ENCODE results near the gene OR2S2.
"Not testable (repeated sequence)": the region's sequence is repeated elsewhere in the genome, so short reads cannot be mapped to it uniquely, and the experiment has no call there.

Gene OR2S2

GRCh38 chr9:35998333-35998732, 40.4 kb upstream of the OR2S2 start:
- Histone ChIP-seq H4K91ac (ENCODE audit: low read length) (no peak overlapping the region), H3K27me3 (ENCODE audit: control insufficient read depth in 1 of 2, insufficient read depth in 1 of 2, low read length in 2 of 2) (peaks cover 4 to 7% of the 10 kb centered on the region in 2 experiments), H3K9ac (ENCODE audit: low read length) (no peak overlapping the region), H3K27ac (ENCODE audit: low read length, poor library complexity, severe bottlenecking) (no peak overlapping the region), H3K4me2 (ENCODE audit: low read length, poor library complexity, severe bottlenecking) (no peak overlapping the region), H3K4me1 (ENCODE audit: control insufficient read depth, insufficient read depth, low read depth, low read length) (peaks cover 3% of the 10 kb centered on the region), H2AFZ (ENCODE audit: low read depth, low read length) (no peak overlapping the region), H4K8ac (ENCODE audit: low read length) (no peak overlapping the region), H2BK15ac (ENCODE audit: low read depth, poor library complexity, severe bottlenecking) (no peak overlapping the region), H2AK5ac (ENCODE audit: low read length, severe bottlenecking) (no peak overlapping the region), H3K18ac (ENCODE audit: low read depth in 1 of 2, low read length in 2 of 2) (no peak overlapping the region), H3K9me3 (ENCODE audit: control insufficient read depth, low read length) (peaks cover 11% of the 10 kb centered on the region), H3K23ac (ENCODE audit: low read length in 2 of 2) (no peak overlapping the region), H3K4ac (ENCODE audit: low read depth in 1 of 2, low read length in 2 of 2) (no peak overlapping the region), H2BK5ac (ENCODE audit: low read depth, low read length, poor library complexity, severe bottlenecking) (no peak overlapping the region), H3K79me1 (replicated peaks; ENCODE audit: low read length, poor library complexity, severe bottlenecking) (no peaks in the 10 kb centered on the region), H2BK120ac (ENCODE audit: low read depth, low read length) (no peak overlapping the region), H3K4me3 (ENCODE audit: insufficient read depth in 1 of 2, low read depth in 1 of 2, low read length in 2 of 2) (no peak overlapping the region), H2BK12ac (ENCODE audit: low read length in 2 of 2) (no peak overlapping the region), H3K14ac (ENCODE audit: low read length in 2 of 2) (no peak overlapping the region), H3K36me3 (ENCODE audit: control insufficient read depth in 1 of 2, insufficient read depth in 2 of 2, low read depth in 1 of 2, low read length in 2 of 2) (no peaks in the 10 kb centered on the region)
- no peak for DNase-seq
- WGBS: 100% methylated on average over 1 of the region's 1 CpG

- H2AFZ ChIP-seq (ENCODE audit: low read depth, low read length); H2BK120ac ChIP-seq (ENCODE audit: low read depth, low read length); H3K4ac ChIP-seq (ENCODE audit: low read depth in 1 of 2, low read length in 2 of 2); H2BK12ac ChIP-seq (ENCODE audit: low read length in 2 of 2); H3K4me2 ChIP-seq (ENCODE audit: low read length, poor library complexity, severe bottlenecking); H4K8ac ChIP-seq (ENCODE audit: low read length); H2AK5ac ChIP-seq (ENCODE audit: low read length, severe bottlenecking); H3K79me1 ChIP-seq (replicated peaks; ENCODE audit: low read length, poor library complexity, severe bottlenecking); H2BK5ac ChIP-seq (ENCODE audit: low read depth, low read length, poor library complexity, severe bottlenecking); H4K91ac ChIP-seq (ENCODE audit: low read length); H3K36me3 ChIP-seq (ENCODE audit: control insufficient read depth in 1 of 2, insufficient read depth in 2 of 2, low read depth in 1 of 2, low read length in 2 of 2); H3K23ac ChIP-seq (ENCODE audit: low read length in 2 of 2); H3K27me3 ChIP-seq (ENCODE audit: control insufficient read depth in 1 of 2, insufficient read depth in 1 of 2, low read length in 2 of 2); DNase-seq; H3K4me1 ChIP-seq (ENCODE audit: control insufficient read depth, insufficient read depth, low read depth, low read length); H2BK15ac ChIP-seq (ENCODE audit: low read depth, poor library complexity, severe bottlenecking); H3K14ac ChIP-seq (ENCODE audit: low read length in 2 of 2); H3K27ac ChIP-seq (ENCODE audit: low read length, poor library complexity, severe bottlenecking); H3K18ac ChIP-seq (ENCODE audit: low read depth in 1 of 2, low read length in 2 of 2): not testable (repeated sequence)
- Histone ChIP-seq H3K9me3 (ENCODE audit: control insufficient read depth, low read length) (peaks cover 11% of the 10 kb centered on the region), H3K9ac (ENCODE audit: low read length) (peak overlapping the region; percentile 30), H3K4me3 (ENCODE audit: insufficient read depth in 1 of 2, low read depth in 1 of 2, low read length in 2 of 2) (peak overlapping the region in 1 of 2 experiments; percentile 29)
- whole genome bisulfite sequencing: 86% methylated on average over 4 of the region's 4 CpGs
These were observed 39.1 kb upstream of the OR2S2 start for GRCh38 chr9:35997016-35997415.

- H3K18ac ChIP-seq (ENCODE audit: low read depth in 1 of 2, low read length in 2 of 2): no peak overlapping the region
- H3K4me1 ChIP-seq (ENCODE audit: control insufficient read depth, insufficient read depth, low read depth, low read length): peaks cover 3% of the 10 kb centered on the region
- H2AK5ac ChIP-seq (ENCODE audit: low read length, severe bottlenecking): no peak overlapping the region
- no peak overlapping the region for H4K8ac ChIP-seq (ENCODE audit: low read length)
- H3K4ac ChIP-seq (ENCODE audit: low read depth in 1 of 2, low read length in 2 of 2): no peak overlapping the region
- no peaks in the 10 kb centered on the region for H3K36me3 ChIP-seq (ENCODE audit: control insufficient read depth in 1 of 2, insufficient read depth in 2 of 2, low read depth in 1 of 2, low read length in 2 of 2)
- DNase-seq: peak; percentile 8
- H2BK5ac ChIP-seq (ENCODE audit: low read depth, low read length, poor library complexity, severe bottlenecking): no peak overlapping the region
- no peaks in the 10 kb centered on the region for H3K27me3 ChIP-seq (ENCODE audit: control insufficient read depth in 1 of 2, insufficient read depth in 1 of 2, low read length in 2 of 2)
- H3K9me3 ChIP-seq (ENCODE audit: control insufficient read depth, low read length): peaks cover 11% of the 10 kb centered on the region
- H2BK120ac ChIP-seq (ENCODE audit: low read depth, low read length): no peak overlapping the region
- no peak overlapping the region for H3K23ac ChIP-seq (ENCODE audit: low read length in 2 of 2)
- no peak overlapping the region for H4K91ac ChIP-seq (ENCODE audit: low read length)
- no peak overlapping the region for H3K27ac ChIP-seq (ENCODE audit: low read length, poor library complexity, severe bottlenecking)
- H3K79me1 ChIP-seq (replicated peaks; ENCODE audit: low read length, poor library complexity, severe bottlenecking): no peaks in the 10 kb centered on the region
- H2BK15ac ChIP-seq (ENCODE audit: low read depth, poor library complexity, severe bottlenecking): no peak overlapping the region
- 92% methylated on average over 1 of the region's 1 CpG for WGBS
- peak overlapping the region in 1 of 2 experiments; percentile 29 for H3K4me3 ChIP-seq (ENCODE audit: insufficient read depth in 1 of 2, low read depth in 1 of 2, low read length in 2 of 2)
- no peak overlapping the region for H2BK12ac ChIP-seq (ENCODE audit: low read length in 2 of 2)
- H3K14ac ChIP-seq (ENCODE audit: low read length in 2 of 2): no peak overlapping the region
- H3K9ac ChIP-seq (ENCODE audit: low read length): peak overlapping the region; percentile 30
- no peak overlapping the region for H2AFZ ChIP-seq (ENCODE audit: low read depth, low read length)
- H3K4me2 ChIP-seq (ENCODE audit: low read length, poor library complexity, severe bottlenecking): peak overlapping the region; percentile 37
These were observed 38.5 kb upstream of the OR2S2 start for GRCh38 chr9:35996358-35996970.

- Histone ChIP-seq H4K91ac (ENCODE audit: low read length) (no peak overlapping the region), H2BK5ac (ENCODE audit: low read depth, low read length, poor library complexity, severe bottlenecking) (no peak overlapping the region), H3K36me3 (ENCODE audit: control insufficient read depth in 1 of 2, insufficient read depth in 2 of 2, low read depth in 1 of 2, low read length in 2 of 2) (no peaks in the 10 kb centered on the region), H2AK5ac (ENCODE audit: low read length, severe bottlenecking) (no peak overlapping the region), H2BK120ac (ENCODE audit: low read depth, low read length) (no peak overlapping the region), H3K4me1 (ENCODE audit: control insufficient read depth, insufficient read depth, low read depth, low read length) (peaks cover 3% of the 10 kb centered on the region), H3K23ac (ENCODE audit: low read length in 2 of 2) (no peak overlapping the region), H3K4me3 (ENCODE audit: insufficient read depth in 1 of 2, low read depth in 1 of 2, low read length in 2 of 2) (no peak overlapping the region), H2BK12ac (ENCODE audit: low read length in 2 of 2) (no peak overlapping the region), H3K4me2 (ENCODE audit: low read length, poor library complexity, severe bottlenecking) (no peak overlapping the region), H3K79me1 (replicated peaks; ENCODE audit: low read length, poor library complexity, severe bottlenecking) (no peaks in the 10 kb centered on the region), H3K14ac (ENCODE audit: low read length in 2 of 2) (no peak overlapping the region), H3K27me3 (ENCODE audit: control insufficient read depth in 1 of 2, insufficient read depth in 1 of 2, low read length in 2 of 2) (no peaks in the 10 kb centered on the region), H4K8ac (ENCODE audit: low read length) (no peak overlapping the region), H3K9ac (ENCODE audit: low read length) (no peak overlapping the region), H3K9me3 (ENCODE audit: control insufficient read depth, low read length) (peaks cover 11% of the 10 kb centered on the region), H3K4ac (ENCODE audit: low read depth in 1 of 2, low read length in 2 of 2) (no peak overlapping the region), H3K27ac (ENCODE audit: low read length, poor library complexity, severe bottlenecking) (no peak overlapping the region), H2BK15ac (ENCODE audit: low read depth, poor library complexity, severe bottlenecking) (no peak overlapping the region), H3K18ac (ENCODE audit: low read depth in 1 of 2, low read length in 2 of 2) (no peak overlapping the region), H2AFZ (ENCODE audit: low read depth, low read length) (no peak overlapping the region)
- DNase-seq: no peak
- WGBS: 71% methylated on average over 2 of the region's 2 CpGs
These were observed 37.0 kb upstream of the OR2S2 start for GRCh38 chr9:35994959-35995358.
